ENCODE data around the gene MAVS.

The MAVS gene

DNA sequence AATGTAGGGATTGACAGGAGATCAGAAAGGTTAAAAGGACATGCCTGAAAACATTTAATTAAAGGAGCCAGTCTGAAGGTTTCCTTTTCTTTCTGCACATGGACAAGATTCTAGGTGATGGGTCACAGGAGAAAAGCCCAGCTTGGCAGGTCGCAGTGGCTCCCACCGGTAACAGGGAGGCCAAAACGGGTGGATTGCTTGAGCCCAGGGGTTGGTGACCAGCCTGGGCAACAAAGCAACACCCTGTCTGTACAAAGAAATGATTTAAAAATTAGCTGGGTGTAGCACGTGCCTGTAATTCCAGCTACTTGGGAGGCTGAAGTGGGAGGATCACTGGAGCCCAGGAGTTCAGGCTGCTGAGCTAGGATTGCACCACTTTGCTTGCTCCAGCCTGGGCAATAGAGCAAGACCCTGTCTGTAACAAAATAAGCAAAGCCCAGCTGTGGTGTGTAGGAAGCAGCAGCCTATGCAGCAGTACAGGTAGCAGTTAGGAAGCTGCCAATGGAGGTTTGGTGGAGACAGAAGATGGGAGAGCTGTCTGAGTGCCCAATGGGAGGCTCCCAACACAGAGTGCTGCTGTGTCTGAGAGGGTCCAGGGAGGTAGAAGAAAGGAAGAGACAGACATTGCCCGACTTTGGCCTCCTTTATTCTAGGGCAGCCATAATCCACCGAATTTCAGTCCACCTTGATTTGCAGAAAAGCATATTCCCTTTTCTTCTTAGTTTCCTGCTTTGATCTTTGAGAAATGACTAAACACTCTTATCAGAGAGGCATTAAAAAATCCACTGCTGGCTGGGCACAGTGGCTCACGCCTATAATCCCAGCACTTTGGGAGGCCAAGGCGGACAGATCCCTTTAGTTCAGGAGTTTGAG lies 33.4 kb upstream of the MAVS start:
- TF ChIP-seq, protein P1, sequence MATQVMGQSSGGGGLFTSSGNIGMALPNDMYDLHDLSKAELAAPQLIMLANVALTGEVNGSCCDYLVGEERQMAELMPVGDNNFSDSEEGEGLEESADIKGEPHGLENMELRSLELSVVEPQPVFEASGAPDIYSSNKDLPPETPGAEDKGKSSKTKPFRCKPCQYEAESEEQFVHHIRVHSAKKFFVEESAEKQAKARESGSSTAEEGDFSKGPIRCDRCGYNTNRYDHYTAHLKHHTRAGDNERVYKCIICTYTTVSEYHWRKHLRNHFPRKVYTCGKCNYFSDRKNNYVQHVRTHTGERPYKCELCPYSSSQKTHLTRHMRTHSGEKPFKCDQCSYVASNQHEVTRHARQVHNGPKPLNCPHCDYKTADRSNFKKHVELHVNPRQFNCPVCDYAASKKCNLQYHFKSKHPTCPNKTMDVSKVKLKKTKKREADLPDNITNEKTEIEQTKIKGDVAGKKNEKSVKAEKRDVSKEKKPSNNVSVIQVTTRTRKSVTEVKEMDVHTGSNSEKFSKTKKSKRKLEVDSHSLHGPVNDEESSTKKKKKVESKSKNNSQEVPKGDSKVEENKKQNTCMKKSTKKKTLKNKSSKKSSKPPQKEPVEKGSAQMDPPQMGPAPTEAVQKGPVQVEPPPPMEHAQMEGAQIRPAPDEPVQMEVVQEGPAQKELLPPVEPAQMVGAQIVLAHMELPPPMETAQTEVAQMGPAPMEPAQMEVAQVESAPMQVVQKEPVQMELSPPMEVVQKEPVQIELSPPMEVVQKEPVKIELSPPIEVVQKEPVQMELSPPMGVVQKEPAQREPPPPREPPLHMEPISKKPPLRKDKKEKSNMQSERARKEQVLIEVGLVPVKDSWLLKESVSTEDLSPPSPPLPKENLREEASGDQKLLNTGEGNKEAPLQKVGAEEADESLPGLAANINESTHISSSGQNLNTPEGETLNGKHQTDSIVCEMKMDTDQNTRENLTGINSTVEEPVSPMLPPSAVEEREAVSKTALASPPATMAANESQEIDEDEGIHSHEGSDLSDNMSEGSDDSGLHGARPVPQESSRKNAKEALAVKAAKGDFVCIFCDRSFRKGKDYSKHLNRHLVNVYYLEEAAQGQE (IDR thresholded peaks at IDR 0.05; ENCODE audit: insufficient read depth in 1 of 2, low read depth in 2 of 2, low read length in 2 of 2) = no peak
- TF ChIP-seq POLR2AphosphoS5 (IDR thresholded peaks at IDR 0.05; ENCODE audit: low read depth, low read length) (no peak), SIN3A (IDR thresholded peaks at IDR 0.05; ENCODE audit: borderline replicate concordance, insufficient read depth, low read length) (no peak), TAF1 (IDR thresholded peaks at IDR 0.05; ENCODE audit: borderline replicate concordance, insufficient read depth, low read length) (no peak), FOXP2 (optimal IDR thresholded peaks at IDR 0.05; ENCODE audit: borderline replicate concordance, extremely low read depth, extremely low read length, insufficient read depth) (no peak)

DNA sequence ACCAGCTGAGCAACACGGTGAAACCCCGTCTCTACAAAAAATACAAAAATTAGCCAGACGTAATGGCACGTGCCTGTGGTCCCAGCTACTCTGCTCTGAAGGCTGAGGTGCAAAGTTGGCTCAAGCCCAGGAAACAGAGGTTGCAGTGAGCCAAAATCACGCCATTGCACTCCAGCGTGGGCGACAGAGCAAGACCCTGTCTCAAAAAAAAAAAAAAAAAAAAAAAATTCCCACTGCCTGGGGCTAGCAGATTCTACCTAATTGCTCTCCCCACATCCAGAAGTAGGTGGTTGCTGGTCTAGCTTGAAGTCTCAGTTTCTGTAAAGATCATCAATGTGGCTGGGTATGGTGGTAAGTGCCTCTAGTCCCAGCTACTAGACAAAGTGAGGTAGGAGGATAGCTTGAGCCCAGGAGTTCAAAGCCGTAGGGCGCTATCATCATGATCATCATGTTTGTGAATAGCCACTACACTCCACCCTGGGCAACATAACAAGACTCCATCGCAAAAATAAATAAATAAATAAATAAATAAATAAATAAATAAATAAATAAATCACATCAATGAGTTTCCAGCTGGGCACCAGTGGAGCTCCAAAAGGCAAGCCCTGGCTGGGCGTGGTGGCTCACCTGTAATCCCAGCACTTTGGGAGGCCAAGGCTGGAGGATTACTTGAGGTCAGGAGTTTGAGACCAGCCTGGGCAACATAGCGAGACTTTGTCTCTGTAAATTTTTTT lies 32.6 kb upstream of the MAVS start:
- no peak for TF ChIP-seq FOXP2 (optimal IDR thresholded peaks at IDR 0.05; ENCODE audit: borderline replicate concordance, extremely low read depth, extremely low read length, insufficient read depth)
- TF ChIP-seq, protein P1 (IDR thresholded peaks at IDR 0.05; ENCODE audit: insufficient read depth in 1 of 2, low read depth in 2 of 2, low read length in 2 of 2) = no peak
- TF ChIP-seq TAF1 (IDR thresholded peaks at IDR 0.05; ENCODE audit: borderline replicate concordance, insufficient read depth, low read length) = no peak

DNA sequence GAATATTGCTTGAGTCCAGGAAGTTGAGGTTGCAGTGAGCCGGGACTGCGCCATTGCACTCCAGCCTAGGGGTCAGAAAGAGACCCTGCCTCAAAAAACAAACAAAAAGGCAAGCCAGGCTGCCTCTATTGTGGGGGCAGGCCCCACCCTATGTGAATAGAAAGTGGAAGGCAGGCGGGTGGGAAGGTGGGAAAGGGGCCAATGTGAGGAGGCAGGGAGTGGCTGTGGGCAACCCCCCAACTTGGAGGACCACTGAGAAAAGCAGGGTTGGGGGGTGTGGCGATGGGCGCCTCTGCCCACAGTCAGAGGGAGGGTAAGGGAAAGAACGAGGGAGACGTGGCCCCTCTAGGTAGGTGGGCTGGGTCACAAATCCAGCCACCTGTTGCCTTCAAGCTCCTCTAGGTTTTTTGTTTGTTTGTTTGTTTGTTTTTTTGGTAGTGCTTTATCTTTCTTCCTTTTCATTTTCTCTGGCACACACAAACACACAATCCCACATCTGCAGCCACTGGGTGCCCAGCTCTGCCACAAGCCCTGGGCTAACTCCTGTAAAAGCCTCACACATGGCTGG lies 31.6 kb upstream of the MAVS start:
- TF ChIP-seq SIN3A (IDR thresholded peaks at IDR 0.05; ENCODE audit: borderline replicate concordance, insufficient read depth, low read length) = no peak
- TF ChIP-seq, protein P1 (IDR thresholded peaks at IDR 0.05; ENCODE audit: insufficient read depth in 1 of 2, low read depth in 2 of 2, low read length in 2 of 2) = no peak
- no peak for TF ChIP-seq POLR2AphosphoS5 (IDR thresholded peaks at IDR 0.05; ENCODE audit: low read depth, low read length)
- TF ChIP-seq FOXP2 (optimal IDR thresholded peaks at IDR 0.05; ENCODE audit: borderline replicate concordance, extremely low read depth, extremely low read length, insufficient read depth) = no peak
- no peak for TF ChIP-seq TAF1 (IDR thresholded peaks at IDR 0.05; ENCODE audit: borderline replicate concordance, insufficient read depth, low read length)

DNA sequence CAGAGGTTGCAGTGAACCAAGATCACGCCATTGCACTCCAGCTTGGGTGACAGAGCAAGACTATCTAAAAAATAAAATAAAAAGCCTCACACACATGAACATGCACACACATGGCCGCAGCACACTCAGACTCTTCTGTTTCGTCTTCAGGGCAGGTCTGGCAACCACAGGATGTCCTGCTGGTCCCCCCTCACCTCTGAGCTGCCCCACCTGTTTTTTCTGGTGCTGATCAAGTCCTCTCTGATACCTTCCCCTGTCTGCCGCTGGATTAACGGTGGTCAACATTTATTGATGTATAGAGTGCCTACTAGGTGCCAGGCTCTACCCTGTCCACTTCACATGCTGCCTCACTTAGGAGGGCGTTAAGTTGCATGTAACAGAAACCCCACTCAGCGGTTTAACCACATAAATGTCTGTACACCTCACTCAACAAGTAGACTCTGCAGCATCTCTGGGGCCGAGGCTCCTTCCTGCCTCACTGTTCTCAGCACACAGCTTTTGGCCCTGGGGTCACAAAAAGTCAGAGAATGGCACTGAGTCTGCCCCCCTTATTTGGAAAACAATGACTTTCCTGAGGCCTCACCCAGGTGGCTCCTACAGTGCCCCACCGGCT lies 30.8 kb upstream of the MAVS start:
- TF ChIP-seq TAF1 (IDR thresholded peaks at IDR 0.05; ENCODE audit: borderline replicate concordance, insufficient read depth, low read length) (no peak), SIN3A (IDR thresholded peaks at IDR 0.05; ENCODE audit: borderline replicate concordance, insufficient read depth, low read length) (no peak), FOXP2 (optimal IDR thresholded peaks at IDR 0.05; ENCODE audit: borderline replicate concordance, extremely low read depth, extremely low read length, insufficient read depth) (no peak), POLR2AphosphoS5 (IDR thresholded peaks at IDR 0.05; ENCODE audit: low read depth, low read length) (no peak)
- TF ChIP-seq, protein P1 (IDR thresholded peaks at IDR 0.05; ENCODE audit: insufficient read depth in 1 of 2, low read depth in 2 of 2, low read length in 2 of 2) = no peak
